ENCODE data around the gene MAP2K7.
"Not testable (repeated sequence)": the region's sequence is repeated elsewhere in the genome, so short reads cannot be mapped to it uniquely, and the experiment has no call there.

The MAP2K7 gene

GRCh38 chr19:7908742-7909461 lies 5.2 kb downstream of the MAP2K7 start:
- no peak for DNase-seq

GRCh38 chr19:7909471-7910067 lies 5.9 kb downstream of the MAP2K7 start:
- no peak for DNase-seq

- DNase-seq = no peak
Measured at GRCh38 chr19:7910321-7911161, 6.9 kb downstream of the MAP2K7 start.

- no peak for DNase-seq
Measured at GRCh38 chr19:7911508-7912143, 7.9 kb downstream of the MAP2K7 start.

- DNase-seq = no peak
Measured at GRCh38 chr19:7912144-7912696, 8.5 kb downstream of the MAP2K7 start.

- DNase-seq = no peak
Measured at GRCh38 chr19:7912697-7913564, 9.3 kb downstream of the MAP2K7 start.

- DNase-seq = no peak
Measured at GRCh38 chr19:7913652-7914051, 10.0 kb downstream of the MAP2K7 start.

GRCh38 chr19:7914099-7914498 lies 10.4 kb downstream of the MAP2K7 start:
- DNase-seq = no peak

- no peak for DNase-seq
Measured at GRCh38 chr19:7914598-7915045, 10.9 kb downstream of the MAP2K7 start, which contains the start of gene TGFBR3L. TGFBR3L (plus strand) TSS chr19:7914830.

GRCh38 chr19:7915250-7916102 lies 11.8 kb downstream of the MAP2K7 start:
- DNase-seq = no peak

GRCh38 chr19:7916103-7916954 lies 12.7 kb downstream of the MAP2K7 start:
- DNase-seq = no peak

- DNase-seq = no peak
Measured at GRCh38 chr19:7916955-7917266, 13.2 kb downstream of the MAP2K7 start.

- DNase-seq = peak; percentile 11
Measured at GRCh38 chr19:7917267-7918061, 13.8 kb downstream of the MAP2K7 start.

GRCh38 chr19:7918062-7918614 lies 14.5 kb downstream of the MAP2K7 start:
- not testable (repeated sequence) for DNase-seq

GRCh38 chr19:7918615-7919421 lies 15.1 kb downstream of the MAP2K7 start:
- no peak for DNase-seq

- DNase-seq = peak; percentile 90
Measured at GRCh38 chr19:7919610-7920518, 16.2 kb downstream of the MAP2K7 start, which contains the start of gene SNAPC2. SNAPC2 (plus strand) TSS chr19:7920338; CDS start chr19:7920367, 29 bp downstream.

Measured in midbrain (tissue), 1 donor.